ENCODE data around the gene TIMM22.

TIMM22 gene

GRCh38 chr17:1010086-1010450 is 13.1 kb downstream of the TIMM22 start:
- H3K27ac ChIP-seq: no peak overlapping the region
- no peak for TF ChIP-seq ZFX (IDR thresholded peaks at IDR 0.05)
- TF ChIP-seq, protein P1, sequence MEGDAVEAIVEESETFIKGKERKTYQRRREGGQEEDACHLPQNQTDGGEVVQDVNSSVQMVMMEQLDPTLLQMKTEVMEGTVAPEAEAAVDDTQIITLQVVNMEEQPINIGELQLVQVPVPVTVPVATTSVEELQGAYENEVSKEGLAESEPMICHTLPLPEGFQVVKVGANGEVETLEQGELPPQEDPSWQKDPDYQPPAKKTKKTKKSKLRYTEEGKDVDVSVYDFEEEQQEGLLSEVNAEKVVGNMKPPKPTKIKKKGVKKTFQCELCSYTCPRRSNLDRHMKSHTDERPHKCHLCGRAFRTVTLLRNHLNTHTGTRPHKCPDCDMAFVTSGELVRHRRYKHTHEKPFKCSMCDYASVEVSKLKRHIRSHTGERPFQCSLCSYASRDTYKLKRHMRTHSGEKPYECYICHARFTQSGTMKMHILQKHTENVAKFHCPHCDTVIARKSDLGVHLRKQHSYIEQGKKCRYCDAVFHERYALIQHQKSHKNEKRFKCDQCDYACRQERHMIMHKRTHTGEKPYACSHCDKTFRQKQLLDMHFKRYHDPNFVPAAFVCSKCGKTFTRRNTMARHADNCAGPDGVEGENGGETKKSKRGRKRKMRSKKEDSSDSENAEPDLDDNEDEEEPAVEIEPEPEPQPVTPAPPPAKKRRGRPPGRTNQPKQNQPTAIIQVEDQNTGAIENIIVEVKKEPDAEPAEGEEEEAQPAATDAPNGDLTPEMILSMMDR (conservative IDR thresholded peaks at IDR 0.05): no peak

- TF ChIP-seq ZFX (IDR thresholded peaks at IDR 0.05): no peak
- TF ChIP-seq, protein P1 (conservative IDR thresholded peaks at IDR 0.05): no peak
- no peak overlapping the region for H3K27ac ChIP-seq
Observed at GRCh38 chr17:1010586-1010985, 13.7 kb downstream of the TIMM22 start.

GRCh38 chr17:1011138-1011537 is 14.2 kb downstream of the TIMM22 start:
- TF ChIP-seq, protein P1 (conservative IDR thresholded peaks at IDR 0.05): no peak
- no peak overlapping the region for H3K27ac ChIP-seq

DNA sequence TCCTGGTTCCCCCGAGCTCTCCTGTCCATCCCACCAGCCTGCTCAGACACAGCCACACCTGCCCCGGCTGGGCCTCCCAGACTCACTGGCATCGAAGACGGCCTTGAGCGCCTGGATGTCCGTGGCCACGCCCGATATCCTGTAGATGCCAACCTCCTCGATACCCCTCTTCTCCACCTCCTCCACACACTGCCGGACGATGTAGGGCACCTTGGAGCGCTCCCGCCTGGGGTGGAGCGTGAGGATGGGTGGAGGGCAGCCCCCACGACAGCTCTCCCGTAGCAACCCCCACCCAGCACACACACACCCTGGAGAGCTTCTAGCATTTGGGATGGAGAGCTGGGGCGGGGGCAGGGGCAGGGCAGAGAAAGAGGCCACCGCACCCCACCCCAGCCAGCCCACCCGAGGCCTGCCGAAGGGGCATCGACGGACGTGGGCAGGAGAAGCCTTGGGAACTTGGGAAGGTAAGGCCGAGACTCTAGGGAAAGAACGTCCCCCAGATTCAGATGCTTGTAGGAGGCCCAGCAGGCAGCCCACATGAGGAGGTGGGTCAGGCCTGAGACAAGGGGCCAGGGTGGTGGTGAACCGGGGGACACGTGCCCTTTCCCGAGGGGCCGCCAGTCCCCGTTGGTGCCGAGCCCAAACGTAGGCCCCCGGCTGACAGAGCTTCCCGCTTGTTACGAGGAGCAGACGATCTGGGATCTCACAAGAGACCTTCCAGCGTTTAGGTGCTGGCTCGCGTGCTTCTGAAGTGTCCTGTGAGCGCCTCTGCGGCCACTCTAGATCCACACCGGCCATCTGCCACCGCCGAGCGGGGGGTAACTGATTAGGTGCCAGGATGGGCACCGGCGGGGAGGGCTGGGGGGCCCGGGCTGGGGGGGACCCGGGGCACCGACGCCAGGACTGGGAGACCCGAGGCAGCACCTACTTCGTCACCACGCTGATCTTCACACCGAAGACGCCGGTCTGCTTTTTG is 15.1 kb downstream of the TIMM22 start:
- no peak for TF ChIP-seq ZFX (IDR thresholded peaks at IDR 0.05)
- TF ChIP-seq, protein P1 (conservative IDR thresholded peaks at IDR 0.05): no peak

DNA sequence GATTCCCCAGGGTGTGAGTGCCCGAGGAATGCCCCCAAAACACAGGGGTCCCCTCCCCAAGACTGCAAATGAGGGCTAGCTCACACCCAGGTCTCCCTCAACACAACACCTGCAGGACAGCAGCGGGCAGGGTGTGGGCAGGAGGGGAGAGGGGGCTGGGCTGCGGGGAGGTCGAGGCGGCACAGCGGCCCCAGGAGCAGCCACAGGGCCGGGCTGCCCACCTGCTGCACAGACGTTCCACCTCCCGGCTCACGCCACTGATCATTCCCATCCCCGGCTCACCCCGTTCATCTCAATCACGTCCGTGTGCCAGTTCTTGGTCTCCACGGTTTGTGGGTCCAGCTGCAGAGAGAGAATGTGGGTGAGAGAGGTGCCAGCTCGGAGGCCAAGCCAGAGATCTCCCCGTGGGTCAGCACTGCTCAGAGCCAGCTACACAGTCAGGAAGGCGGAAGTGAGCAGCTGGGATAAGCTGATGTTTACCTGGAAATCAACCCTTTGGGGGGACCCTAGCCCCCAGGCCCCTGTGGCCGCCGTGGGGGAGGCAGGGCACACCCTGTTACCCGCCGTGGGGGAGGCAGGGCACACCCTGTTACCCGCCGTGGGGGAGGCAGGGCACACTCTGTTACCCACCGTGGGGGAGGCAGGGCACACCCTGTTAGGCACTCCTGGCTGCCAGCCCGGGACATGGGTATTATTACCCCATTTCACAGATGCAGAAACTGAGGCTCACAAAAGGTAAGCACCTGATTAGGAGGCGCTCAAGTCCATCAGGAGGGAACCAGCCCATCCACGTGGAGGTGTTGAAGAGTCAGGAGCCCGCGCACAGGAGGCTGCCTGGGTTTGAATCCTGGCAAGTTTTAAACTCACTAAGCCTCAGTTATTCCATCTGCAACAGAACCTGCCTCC is 16.1 kb downstream of the TIMM22 start:
- TF ChIP-seq, protein P1 (conservative IDR thresholded peaks at IDR 0.05): no peak
- TF ChIP-seq ZFX (IDR thresholded peaks at IDR 0.05): no peak
- H3K27ac ChIP-seq: no peak overlapping the region

More for the DNA sequence above, 15.1 kb downstream of the TIMM22 start:
- no peak overlapping the region for H3K27ac ChIP-seq

- TF ChIP-seq, protein P1 (conservative IDR thresholded peaks at IDR 0.05): no peak
- TF ChIP-seq ZFX (IDR thresholded peaks at IDR 0.05): no peak
- no peak overlapping the region for H3K27ac ChIP-seq
Observed at GRCh38 chr17:1013729-1014090, 16.8 kb downstream of the TIMM22 start.

- no peak for TF ChIP-seq ZFX (IDR thresholded peaks at IDR 0.05)
- TF ChIP-seq, protein P1 (conservative IDR thresholded peaks at IDR 0.05): no peak
- H3K27ac ChIP-seq: no peak overlapping the region
Observed at GRCh38 chr17:1018547-1018946, 21.6 kb downstream of the TIMM22 start.

Measured in C4-2B (cell line).